D341Med (cell line): Measurements from ENCODE around the gene OR5AC2.

Experiments
- DNase-seq: peaks from one replicate; pipeline ENCODE4 v3.0.0; 2012; ENCODE audit warnings: low spot score

OR5AC2 gene, protein sequence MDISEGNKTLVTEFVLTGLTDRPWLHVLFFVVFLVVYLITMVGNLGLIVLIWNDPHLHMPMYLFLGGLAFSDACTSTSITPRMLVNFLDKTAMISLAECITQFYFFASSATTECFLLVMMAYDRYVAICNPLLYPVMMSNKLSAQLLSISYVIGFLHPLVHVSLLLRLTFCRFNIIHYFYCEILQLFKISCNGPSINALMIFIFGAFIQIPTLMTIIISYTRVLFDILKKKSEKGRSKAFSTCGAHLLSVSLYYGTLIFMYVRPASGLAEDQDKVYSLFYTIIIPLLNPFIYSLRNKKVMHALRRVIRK

DNA sequence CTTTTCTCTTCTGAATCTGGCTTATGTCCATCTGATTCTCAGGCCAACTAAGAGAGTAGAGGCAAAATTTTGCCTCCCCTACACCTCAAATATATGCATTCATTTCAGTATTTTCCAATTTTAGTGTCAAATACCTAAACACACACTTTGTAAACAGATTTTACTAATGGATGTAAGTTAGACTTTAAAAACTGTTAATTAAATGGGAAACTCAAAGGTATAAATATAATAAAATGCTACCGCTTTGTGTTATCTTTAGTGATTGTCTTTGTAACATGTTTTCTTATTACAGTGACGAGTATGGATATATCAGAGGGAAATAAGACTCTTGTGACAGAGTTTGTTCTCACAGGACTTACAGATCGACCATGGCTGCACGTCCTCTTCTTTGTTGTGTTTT lies at the start of gene OR5AC2:
TSS of gene OR5AC2 (plus strand) at position 301 of the 400 bp plus-strand sequence. CDS start at position 301, 0 bp downstream.
- no peak for DNase-seq

DNA sequence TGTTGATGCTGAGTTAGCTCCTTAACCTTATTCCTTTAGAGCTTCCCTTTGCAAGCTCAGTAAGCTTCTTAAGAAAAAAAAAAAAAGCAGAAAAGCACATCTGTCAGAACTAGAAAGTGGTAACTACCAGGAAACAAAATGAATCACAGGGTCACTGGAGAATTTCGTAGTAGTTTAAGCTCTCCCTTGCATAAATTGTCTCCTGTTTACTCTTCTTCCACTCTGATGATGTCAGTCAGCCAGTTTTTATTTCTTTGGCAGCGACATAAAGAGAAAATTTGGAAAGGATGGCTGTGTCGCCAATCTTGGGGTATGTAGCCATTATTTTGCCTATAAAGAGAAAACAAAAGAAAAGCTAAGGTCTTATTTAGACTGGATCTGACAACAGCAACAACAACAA lies 48.7 kb upstream of the OR5AC2 start:
- DNase-seq, result no peak

DNA sequence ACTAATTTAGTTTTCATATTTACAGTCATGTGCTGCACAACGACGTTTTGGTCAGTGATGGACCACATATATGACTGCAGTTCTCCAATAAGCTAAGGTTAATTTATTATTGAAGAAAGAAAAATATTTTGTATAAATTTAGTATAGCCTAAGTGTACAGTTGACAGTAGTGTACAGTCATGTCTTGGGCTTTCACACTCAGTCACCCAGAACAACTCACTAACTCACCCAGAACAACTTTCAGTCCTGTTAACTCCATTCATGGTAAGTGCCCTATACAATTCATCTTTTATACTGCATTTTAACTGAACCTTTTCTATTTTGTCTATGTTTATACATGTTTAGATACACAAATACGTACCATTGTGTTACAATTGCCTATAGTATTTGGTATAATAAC lies 48.1 kb upstream of the OR5AC2 start:
- DNase-seq, result no peak

DNA sequence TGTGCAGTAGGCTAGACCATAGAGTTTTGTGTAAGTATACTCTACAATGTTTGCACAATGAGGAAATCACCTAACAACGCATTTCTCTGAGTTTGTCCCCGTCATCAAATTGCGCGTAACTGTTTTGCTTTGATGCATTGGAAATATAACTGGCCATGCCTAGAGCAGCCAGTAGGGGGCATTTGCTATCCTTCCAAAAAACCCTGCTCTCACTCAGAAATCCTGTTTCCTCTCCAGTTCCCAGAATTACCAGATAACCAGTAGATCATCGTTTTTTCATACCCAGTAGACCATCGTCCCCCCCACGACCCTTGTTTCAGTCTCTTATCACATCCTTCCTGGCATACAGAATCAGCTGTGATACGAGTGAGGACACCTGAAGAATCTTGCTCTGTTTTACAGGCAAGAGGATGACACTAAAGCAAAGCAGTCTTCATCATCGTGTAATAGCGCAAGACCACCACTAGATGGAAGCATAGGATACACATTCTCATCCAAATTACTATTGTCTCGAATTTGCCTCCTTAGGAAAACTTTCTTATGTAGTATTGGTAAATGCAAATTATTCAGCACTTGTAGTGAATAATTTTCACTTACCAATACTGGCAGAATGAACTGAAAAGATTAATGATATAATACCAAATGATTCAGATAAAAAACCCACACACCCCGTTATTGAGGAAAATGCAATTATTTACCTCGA lies 47.5 kb upstream of the OR5AC2 start:
- DNase-seq, result peak; percentile 61

DNA sequence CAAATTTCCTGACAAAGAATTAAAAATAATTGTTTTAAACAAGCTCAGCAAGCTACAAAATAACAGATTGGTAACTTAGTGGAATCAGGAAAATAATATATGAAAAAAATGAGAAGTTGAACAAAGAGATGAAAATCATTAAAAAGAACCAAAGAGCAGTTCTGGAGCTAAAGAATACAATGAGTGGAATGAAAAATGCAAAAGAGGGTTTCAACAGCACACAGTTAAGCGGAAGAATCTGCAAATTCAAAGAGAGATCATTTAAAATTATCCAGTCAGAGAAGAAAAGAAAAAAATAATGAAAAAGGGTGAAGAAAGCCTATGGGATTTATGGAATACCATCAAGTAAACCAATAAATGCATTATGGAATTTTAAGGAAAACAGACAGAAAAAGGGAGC lies 45.6 kb upstream of the OR5AC2 start:
- DNase-seq, result no peak

DNA sequence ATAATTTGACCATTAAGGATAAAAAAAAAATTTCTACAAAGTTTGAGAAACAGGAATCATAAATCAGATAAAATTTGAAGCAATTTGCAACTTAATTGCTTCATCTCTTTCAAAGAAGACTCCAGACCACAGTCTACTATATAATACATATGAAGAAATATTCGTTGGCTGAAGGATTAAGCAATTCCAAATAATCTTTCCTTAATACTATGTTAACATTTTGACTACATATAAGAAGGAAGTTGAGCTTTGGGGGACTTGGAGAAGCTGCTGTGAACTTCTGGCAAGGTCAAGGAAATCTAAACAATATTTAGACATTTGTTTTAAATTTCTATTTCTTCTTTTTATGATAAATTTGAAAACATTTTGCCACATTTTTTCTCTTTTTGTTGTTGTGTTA lies 38.4 kb upstream of the OR5AC2 start:
- no peak for DNase-seq

DNA sequence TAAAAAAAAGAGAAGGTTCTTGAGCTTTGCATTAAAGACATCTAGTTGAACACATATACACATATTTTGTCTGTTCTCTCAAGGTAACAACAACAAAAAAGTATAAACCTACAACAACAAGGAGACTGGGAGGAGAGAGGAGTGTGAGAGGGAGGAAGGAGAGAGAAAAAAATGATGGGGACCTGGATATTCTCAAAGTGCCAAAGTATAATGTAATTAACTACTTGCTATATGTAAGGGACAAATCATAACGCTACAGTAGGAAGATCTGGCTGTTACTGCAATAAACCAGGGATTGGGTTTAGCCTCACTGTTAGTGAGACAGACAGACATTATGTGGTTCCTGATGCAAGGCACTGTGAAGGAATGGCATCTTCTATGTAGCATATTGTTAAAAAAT lies 37.7 kb upstream of the OR5AC2 start:
- no peak for DNase-seq

DNA sequence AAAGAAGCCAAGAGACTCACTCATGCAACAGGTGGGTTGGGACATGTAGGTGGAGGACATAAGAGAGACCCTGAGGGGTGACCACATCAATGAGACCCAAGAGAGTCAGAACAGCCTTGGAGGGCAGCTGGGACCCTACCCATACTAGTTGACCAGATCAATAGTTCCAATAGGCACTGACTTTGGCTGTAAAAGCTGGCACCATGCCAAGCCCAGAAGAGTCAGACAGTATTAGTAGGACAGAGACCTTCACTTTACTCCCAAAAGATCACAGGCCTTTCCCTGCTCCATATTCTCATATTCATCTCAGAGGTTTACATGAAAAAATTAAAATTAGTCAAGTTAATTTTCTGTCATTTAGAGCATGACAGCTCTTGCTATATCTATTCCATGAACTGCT lies 30.9 kb upstream of the OR5AC2 start:
- no peak for DNase-seq

DNA sequence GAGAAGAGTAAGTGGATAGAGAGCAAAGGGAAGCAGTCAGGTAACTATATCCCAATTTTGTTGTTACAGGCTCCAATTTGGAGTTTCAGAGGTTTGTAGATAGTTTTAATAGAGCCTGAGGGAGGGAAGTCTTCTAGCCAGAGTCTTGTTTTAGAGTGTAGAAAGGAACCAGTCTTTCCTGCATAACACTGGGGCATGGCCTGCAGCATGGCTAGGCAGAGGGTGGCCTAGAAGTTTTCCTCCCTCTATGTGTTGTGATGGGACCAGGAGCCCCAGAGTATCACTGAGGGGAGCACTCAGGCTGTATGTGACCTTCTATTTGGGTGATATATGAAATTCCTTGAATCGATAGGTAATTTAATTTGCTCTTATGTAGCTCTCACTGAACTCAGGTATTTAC lies 29.3 kb upstream of the OR5AC2 start:
- no peak for DNase-seq

DNA sequence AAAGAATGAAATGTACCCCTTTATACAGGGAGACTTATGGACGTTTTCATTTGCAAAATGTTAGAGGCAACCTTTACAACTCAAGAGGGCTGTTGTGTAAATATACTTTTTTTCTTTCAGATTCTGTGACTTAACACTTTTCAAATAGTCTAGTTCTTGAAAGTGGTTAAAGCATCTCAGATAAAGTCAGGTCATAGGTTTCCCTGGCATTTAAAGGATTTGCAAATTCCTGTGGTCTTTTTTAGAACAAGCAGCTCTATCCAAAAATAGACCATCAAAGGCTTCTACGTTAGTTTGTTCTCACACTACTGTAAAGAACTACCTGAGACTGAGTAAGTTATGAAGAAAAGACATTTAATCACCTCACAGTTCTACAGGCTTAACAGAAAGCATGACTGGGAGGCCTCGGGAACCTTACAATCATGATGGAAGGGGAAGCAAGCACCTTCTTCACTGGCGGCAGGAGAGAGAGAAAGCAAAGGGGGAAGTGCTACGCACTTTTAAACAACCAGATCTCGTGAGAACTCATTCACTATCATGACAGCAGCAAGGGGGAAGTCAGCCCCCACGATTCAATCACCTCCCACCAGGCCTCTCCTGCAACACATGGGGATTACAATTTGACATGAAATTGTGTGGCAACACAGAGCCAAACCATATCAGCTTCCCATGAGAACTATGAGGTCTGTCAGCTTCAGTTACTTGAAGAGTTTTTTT lies 28.6 kb upstream of the OR5AC2 start:
- DNase-seq, result no peak

DNA sequence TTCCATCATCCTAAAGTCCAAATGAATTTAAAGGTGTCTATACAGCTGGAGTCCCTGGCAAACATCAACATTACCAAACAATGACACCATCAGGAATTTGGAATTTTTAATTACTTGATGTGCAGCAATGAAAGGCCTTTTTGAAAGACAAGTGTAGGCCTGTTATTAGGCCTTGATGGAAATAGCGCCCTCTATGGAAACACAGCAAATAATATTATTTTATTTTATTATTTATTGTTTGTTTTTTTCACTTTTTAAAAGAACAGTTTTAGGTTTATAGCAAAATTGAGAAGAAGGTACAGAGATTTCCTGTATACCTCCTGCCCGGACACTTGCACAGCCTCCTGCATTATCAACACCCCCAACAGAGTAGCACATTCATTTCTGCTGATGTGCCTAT lies 18.1 kb upstream of the OR5AC2 start:
- no peak for DNase-seq

DNA sequence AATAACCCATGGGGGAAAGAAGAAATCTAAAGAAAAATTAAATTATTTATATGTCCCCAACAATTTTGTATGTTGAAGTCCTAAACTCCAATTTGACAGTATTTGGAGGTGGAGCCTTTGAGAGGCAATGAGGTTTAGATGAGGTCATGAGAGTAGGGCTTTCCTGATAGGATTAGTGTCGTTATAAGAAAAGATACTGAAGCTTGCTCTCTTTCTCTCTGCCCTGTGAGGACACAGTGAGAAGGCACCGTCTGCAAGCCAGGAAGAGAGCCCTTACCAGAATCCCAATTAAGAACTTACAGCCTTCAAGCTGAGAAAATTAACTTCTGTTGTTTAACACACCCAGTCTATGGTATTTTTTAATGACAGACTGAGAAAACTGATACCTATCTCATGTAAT lies 16.1 kb upstream of the OR5AC2 start:
- no peak for DNase-seq

DNA sequence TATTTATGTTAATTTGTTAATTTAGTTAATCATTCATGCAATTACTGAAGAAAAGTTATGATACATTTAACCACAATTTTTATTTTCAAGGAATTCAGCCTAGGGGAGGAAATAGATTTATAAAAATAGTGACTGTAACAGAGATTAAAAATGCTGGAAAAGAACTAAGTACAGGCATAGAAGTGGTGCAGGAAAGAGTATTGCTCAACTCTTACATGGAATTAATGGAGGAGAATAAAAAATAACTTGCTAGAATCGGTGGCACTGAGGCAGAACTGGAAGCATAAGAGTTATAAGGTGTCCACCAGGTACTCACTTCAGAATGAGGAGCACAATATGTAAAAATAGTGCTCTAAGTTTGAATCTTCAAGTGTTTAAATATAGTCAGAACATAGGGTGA lies 13.5 kb upstream of the OR5AC2 start:
- no peak for DNase-seq

DNA sequence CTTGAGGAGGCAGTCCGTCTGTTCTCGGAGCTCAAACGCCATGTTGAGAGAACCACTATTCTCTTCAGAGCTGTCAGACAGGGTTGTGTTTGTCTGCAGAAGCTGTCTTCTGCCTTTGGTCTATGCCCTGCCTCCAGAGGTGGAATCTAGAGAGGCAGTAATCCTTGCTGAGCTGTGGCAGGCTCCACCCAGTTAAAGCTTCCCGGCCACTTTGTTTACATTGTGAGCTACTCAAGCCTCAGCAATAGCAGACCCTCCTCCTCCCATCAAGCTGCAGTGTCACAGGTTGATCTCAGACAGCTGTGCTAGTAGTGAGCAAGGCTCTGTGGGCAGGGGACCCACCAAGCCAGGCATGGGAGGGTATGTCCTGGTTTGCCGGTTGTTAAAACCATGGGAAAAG lies 8.9 kb downstream of the OR5AC2 start:
- no peak for DNase-seq

DNA sequence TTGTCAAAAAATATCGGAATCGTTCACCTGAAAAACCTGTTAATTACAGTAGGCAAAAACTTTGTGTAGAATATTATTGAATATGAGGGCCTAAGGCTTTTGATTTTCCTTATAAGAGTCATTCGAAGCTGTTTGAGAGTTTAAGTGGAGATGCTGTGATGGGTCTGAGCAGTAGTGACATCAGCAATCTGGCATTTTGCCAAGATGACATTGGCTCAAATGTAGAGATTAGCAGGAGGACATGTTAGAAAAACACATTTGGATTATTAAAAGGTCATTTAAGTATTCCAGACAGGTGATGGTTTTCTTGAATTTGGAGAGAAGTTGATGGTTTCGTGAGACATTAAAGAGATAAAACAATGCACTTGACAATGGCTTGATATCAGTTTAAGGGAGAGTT lies 12.9 kb downstream of the OR5AC2 start:
- no peak for DNase-seq

DNA sequence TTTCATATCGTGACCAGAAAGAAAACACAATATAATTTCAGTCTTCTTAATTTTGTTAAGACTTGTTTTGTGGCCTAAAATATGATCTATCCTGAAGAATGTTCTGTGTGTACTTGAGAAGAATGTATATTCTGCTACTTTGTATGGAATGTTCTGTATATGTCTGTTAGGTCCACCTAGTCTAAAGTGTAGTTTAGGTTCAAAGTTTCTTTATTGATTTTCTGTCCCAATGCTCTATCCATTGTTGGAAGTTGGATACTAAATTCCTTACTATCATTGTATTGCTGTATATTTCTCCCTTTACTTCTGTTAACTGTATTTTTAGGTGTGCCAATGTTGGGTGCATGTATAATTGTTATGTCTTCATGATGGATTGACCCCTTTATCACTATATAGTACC lies 21.2 kb downstream of the OR5AC2 start:
- no peak for DNase-seq

DNA sequence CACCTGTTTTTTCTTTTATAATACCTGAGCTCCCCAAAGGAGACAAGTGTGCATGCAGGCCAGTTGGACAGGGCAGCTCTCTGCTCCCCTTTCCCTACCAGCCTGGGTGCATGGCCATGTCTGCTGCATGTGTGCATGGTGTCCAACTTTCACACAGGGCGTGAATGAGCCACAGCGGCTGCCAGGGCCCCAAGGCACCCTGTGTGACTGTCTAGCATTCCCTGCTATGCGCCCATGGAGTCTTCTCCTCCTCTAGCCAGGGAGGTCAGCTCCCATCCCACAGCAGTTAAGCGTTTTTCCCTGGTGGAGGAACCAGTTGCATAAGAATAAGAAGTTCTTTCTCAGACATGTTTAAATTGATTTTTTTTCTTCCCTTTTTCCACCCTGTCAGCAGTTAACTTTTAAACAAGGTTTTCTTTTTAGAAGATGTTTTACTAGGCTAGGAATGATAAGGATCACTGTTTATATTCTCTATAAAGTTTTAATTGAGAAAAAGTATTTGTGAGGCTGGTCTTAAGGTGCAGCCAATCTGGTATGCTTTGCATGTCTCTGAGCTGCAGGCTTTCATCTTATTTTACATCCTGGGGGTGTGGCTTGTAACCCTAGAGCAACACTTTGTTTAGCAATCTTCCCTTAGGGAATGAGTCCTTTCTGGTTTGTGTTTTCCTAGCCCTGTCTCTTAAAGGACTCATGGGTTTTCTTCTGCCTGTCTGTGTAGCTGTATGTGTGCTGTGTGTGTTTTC lies 23.0 kb downstream of the OR5AC2 start:
- no peak for DNase-seq

DNA sequence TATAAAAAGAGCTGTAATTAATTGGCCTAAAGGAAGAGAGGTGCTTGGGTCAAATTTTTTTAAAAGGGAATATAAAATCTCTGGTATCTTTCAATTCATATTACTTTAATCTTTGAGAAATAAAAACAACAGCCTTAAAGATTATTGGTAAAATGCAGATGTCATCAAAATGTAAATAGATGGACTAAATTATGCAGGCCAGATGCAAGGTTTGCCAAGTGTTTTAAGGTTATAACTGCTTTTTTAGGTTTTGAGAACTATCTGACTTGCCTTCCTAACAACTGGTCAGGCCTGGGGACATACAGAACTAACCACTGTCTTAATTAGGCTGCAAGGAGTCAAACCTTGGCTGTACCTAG lies 23.6 kb downstream of the OR5AC2 start:
- DNase-seq, result no peak

DNA sequence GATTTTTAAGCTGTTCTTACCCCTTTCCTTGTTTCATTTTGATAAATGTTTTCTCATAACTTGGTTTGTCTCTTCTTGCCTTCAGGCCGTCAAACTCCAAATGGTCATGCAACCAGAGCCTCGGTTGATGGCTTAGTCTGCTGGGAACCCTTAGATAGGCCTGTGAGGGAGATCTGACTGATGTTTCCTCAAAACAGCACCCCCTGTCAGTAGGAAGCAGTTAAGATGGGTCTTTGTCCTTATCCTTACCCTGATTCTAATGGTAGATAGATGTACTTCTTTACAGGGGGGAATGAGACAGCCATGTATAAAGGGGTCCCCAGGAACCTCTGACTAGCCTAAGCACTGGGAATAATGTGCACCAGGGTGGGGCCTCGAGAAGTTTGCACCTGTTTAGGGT lies 27.3 kb downstream of the OR5AC2 start:
- no peak for DNase-seq

DNA sequence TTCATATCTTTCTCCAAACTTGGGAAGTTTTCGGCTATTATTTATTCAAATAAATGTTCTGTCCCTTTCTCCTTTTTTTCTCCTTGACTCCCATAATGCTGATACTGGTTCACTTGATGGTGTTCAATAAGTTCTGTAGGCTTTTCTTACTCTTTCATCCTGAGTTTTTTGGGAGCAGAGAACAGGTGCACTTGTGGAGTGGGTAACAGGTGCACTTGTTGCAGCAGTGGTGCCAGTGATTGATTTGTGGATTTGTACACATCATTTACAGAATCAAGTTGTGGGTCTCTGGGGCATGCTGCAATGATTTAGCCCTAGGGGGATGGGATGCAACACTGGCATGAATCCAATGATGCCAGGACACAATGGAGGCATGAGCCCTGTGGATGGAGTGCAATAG lies 28.7 kb downstream of the OR5AC2 start:
- DNase-seq, result no peak

DNA sequence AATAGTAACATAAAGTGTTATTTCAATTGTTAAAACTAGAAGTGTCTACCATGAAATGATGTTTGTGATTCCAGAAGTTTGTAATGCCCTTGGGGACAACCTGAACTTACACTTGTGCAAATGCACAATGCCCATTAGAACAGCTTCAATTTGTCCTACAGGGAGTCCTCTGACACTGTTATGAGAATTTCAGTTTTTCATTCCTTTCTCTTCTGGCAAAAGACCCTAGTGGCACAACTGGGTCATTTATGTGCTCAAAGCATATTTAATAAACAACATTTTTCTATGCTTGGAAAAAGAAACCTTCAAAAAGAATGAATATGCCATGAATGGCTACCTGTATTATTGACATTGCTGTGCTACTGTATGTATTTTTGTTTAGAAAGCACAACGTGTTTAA lies 43.4 kb downstream of the OR5AC2 start, which contains the start of gene OR5H1:
TSS of gene OR5H1 (plus strand) at position 301 of the 400 bp plus-strand sequence. CDS start 1,977 bp downstream, outside the sequence.
- DNase-seq, result no peak

DNA sequence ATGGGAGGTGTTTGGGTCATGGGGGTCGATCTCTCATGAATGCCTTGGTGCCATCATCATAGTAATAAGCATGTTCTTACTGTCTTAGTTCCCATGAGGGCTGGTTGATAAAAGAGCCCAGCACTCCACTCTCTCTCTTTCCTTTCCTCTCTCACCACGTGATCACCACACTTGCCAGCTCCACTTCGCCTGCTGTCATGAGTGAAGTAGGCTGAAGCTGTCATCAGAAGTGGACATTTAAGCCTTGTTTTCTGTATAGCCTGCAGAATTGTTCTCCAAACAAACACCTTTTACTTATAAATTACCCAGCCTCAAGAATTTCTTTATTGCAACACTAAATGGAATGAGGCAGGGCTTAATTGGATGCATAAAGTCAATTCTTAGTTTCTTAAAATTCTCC lies 49.7 kb downstream of the OR5AC2 start:
- no peak for DNase-seq
